ENCODE data around the gene MACO1.

GRCh38 chr1:25527946-25528595 is 97.4 kb downstream of the MACO1 start:
- TF ChIP-seq POLR2A (IDR thresholded peaks at IDR 0.05; ENCODE audit: low read depth, low read length) (no peak), POLR2AphosphoS5 (IDR thresholded peaks at IDR 0.05; ENCODE audit: low read depth, low read length) (no peak), TAF1 (IDR thresholded peaks at IDR 0.05; ENCODE audit: borderline replicate concordance, low read depth, low read length) (no peak)

Data from GM12892 (cell line).